ENCODE data around the gene PRX.

PRX gene

GRCh38 chr19:40397568-40397906 is 15.6 kb downstream of the PRX start:
- no peak overlapping the region for H3K4me3 ChIP-seq (ENCODE audit: low read length)
- DNase-seq (ENCODE audit: low read depth) = no peak
- TF ChIP-seq, protein P1, sequence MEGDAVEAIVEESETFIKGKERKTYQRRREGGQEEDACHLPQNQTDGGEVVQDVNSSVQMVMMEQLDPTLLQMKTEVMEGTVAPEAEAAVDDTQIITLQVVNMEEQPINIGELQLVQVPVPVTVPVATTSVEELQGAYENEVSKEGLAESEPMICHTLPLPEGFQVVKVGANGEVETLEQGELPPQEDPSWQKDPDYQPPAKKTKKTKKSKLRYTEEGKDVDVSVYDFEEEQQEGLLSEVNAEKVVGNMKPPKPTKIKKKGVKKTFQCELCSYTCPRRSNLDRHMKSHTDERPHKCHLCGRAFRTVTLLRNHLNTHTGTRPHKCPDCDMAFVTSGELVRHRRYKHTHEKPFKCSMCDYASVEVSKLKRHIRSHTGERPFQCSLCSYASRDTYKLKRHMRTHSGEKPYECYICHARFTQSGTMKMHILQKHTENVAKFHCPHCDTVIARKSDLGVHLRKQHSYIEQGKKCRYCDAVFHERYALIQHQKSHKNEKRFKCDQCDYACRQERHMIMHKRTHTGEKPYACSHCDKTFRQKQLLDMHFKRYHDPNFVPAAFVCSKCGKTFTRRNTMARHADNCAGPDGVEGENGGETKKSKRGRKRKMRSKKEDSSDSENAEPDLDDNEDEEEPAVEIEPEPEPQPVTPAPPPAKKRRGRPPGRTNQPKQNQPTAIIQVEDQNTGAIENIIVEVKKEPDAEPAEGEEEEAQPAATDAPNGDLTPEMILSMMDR (conservative IDR thresholded peaks at IDR 0.05; ENCODE audit: low read length) = no peak

- H3K4me3 ChIP-seq (ENCODE audit: low read length) = no peak overlapping the region
- TF ChIP-seq, protein P1 (conservative IDR thresholded peaks at IDR 0.05; ENCODE audit: low read length) = no peak
- DNase-seq (ENCODE audit: low read depth) = no peak
Measured at GRCh38 chr19:40396886-40397567, 16.2 kb downstream of the PRX start.

- TF ChIP-seq, protein P1 (conservative IDR thresholded peaks at IDR 0.05; ENCODE audit: low read length) = no peak
- H3K4me3 ChIP-seq (ENCODE audit: low read length) = no peak overlapping the region
- DNase-seq (ENCODE audit: low read depth) = no peak
Measured at GRCh38 chr19:40395956-40396355, 17.2 kb downstream of the PRX start.

- TF ChIP-seq, protein P1 (conservative IDR thresholded peaks at IDR 0.05; ENCODE audit: low read length) = no peak
- no peak overlapping the region for H3K4me3 ChIP-seq (ENCODE audit: low read length)
- no peak for DNase-seq (ENCODE audit: low read depth)
Measured at GRCh38 chr19:40394816-40395210, 18.4 kb downstream of the PRX start.

- no peak for DNase-seq (ENCODE audit: low read depth)
- TF ChIP-seq, protein P1 (conservative IDR thresholded peaks at IDR 0.05; ENCODE audit: low read length) = no peak
- no peak overlapping the region for H3K4me3 ChIP-seq (ENCODE audit: low read length)
Measured at GRCh38 chr19:40393894-40394815, 19.0 kb downstream of the PRX start.

- TF ChIP-seq, protein P1 (conservative IDR thresholded peaks at IDR 0.05; ENCODE audit: low read length) = peak; percentile 36
- H3K4me3 ChIP-seq (ENCODE audit: low read length) = no peak overlapping the region
- DNase-seq (ENCODE audit: low read depth) = no peak
Measured at GRCh38 chr19:40392894-40393517, 20.2 kb downstream of the PRX start.

Measured in AG10803 (cell line).